ENCODE measurements around the gene MAP2K1. TPM values are rescaled to one million over a fixed set of nuclear protein-coding genes. Genes with fewer than 3 reads are reported as not detected.

The MAP2K1 gene
- total and polyA plus RNA-seq, 9 of the 15 experiments (the other 6 are each of a cell fraction or from before 2014, with no cell fraction given) = 7.5 to 58.3 (median 30.0) TPM

GRCh38 chr15:66356359-66357236 is 30.1 kb upstream of the MAP2K1 start, which contains the start of gene TIPIN (continued):
- no peak for TF ChIP-seq THRB (CRISPR knock-in tag; conservative IDR thresholded peaks at IDR 0.05)
- TF ChIP-seq KLF13 (tag; IDR thresholded peaks at IDR 0.05; ENCODE audit: borderline replicate concordance, low read depth) = no peak
- no peak for TF ChIP-seq MED1 (CRISPR knock-in tag; IDR thresholded peaks at IDR 0.05; ENCODE audit: borderline replicate concordance)
- TF ChIP-seq USF1 (CRISPR knock-in tag; IDR thresholded peaks at IDR 0.05) = no peak; the same call in 1 of the 2 replicates
- 0 out of 2 replicates have a peak, but pooled peaks have one; percentile 49 for TF ChIP-seq NFATC3 (IDR thresholded peaks at IDR 0.05)
- no peak for TF ChIP-seq FOXP4 (CRISPR knock-in tag; IDR thresholded peaks at IDR 0.05; ENCODE audit: borderline replicate concordance)
- TF ChIP-seq BRD4 (IDR thresholded peaks at IDR 0.05) = no peak
- TF ChIP-seq ESRRA (IDR thresholded peaks at IDR 0.05; ENCODE audit: borderline replicate concordance, low read depth) = no peak
- TF ChIP-seq ARID2 (IDR thresholded peaks at IDR 0.05) = no peak
- no peak for TF ChIP-seq TCF15 (CRISPR knock-in tag; IDR thresholded peaks at IDR 0.05)
- 0 out of 2 replicates have a peak, but pooled peaks have one; percentile 49 for TF ChIP-seq ATF7 (IDR thresholded peaks at IDR 0.05)
- TF ChIP-seq PHF8 (IDR thresholded peaks at IDR 0.05; ENCODE audit: borderline replicate concordance, low read length) = peak; percentile 84; the same call in 1 of the 2 replicates
- TF ChIP-seq SMAD3 (CRISPR knock-in tag; conservative IDR thresholded peaks at IDR 0.05) = no peak
- no peak for TF ChIP-seq MAFK (IDR thresholded peaks at IDR 0.05; ENCODE audit: low read length)
- peak; percentile 62 to 72; a peak in 3 of 4 replicates for TF ChIP-seq FOXK2 (conservative IDR thresholded peaks at IDR 0.05 in 1 of 2, IDR thresholded peaks at IDR 0.05 in 1 of 2; ENCODE audit: low read depth in 2 of 2)
- peak; percentile 59; the same call in 1 of the 2 replicates for TF ChIP-seq HBP1 (CRISPR knock-in tag; IDR thresholded peaks at IDR 0.05)
- no peak for TF ChIP-seq ZNF589 (CRISPR knock-in tag; IDR thresholded peaks at IDR 0.05; ENCODE audit: low read depth)
- peak; percentile 37; the same call in 1 of the 2 replicates for TF ChIP-seq ZBTB7A (IDR thresholded peaks at IDR 0.05; ENCODE audit: borderline replicate concordance, control insufficient read depth, low read depth, low read length)
- TF ChIP-seq CBX2 (IDR thresholded peaks at IDR 0.05; ENCODE audit: insufficient read depth, low read length, poor library complexity, severe bottlenecking) = no peak
- no peak for TF ChIP-seq PTBP1 (IDR thresholded peaks at IDR 0.05; ENCODE audit: low read depth, low read length)
